Activated CD4-positive, alpha-beta T cell treated with anti-CD3 and anti-CD28 coated beads for 24 hours (primary cell): ENCODE data around the gene TGFBR3L.
"Not testable (repeated sequence)": the region's sequence is repeated elsewhere in the genome, so short reads cannot be mapped to it uniquely, and the experiment has no call there.

Experiments used
- DNase-seq, 2 donors: peaks; one replicate each; pipeline ENCODE4 v3.0.0-alpha.2; 2020; ENCODE audit warnings: low read depth in 2 of 2

TGFBR3L gene

GRCh38 chr19:7959211-7959610 lies 44.6 kb downstream of the TGFBR3L start:
- no peak for DNase-seq

- not testable (repeated sequence) for DNase-seq
Measured at GRCh38 chr19:7961082-7961481, 46.5 kb downstream of the TGFBR3L start.

GRCh38 chr19:7961920-7962626 lies 47.4 kb downstream of the TGFBR3L start:
- DNase-seq: no peak

GRCh38 chr19:7962644-7963268 lies 48.1 kb downstream of the TGFBR3L start:
- DNase-seq: no peak

GRCh38 chr19:7963566-7963965 lies 48.9 kb downstream of the TGFBR3L start:
- DNase-seq: no peak

- DNase-seq: no peak
Measured at GRCh38 chr19:7965259-7965841, 50.7 kb downstream of the TGFBR3L start.

- DNase-seq: no peak
Measured at GRCh38 chr19:7965921-7966665, 51.5 kb downstream of the TGFBR3L start.

- no peak for DNase-seq
Measured at GRCh38 chr19:7968008-7968795, 53.6 kb downstream of the TGFBR3L start.
